Choroid plexus epithelial cell (primary cell): ENCODE results near the gene INSIG1.

Experiments used
- DNase-seq: peaks from one replicate; pipeline ENCODE4 v3.0.0-alpha.2; 2010; ENCODE audit warnings: low read depth
- H3K4me3 ChIP-seq: 2 replicates; pipeline ENCODE4 v1.5.1; 2011; ENCODE audit warnings: low read depth, mild to moderate bottlenecking, control low read depth, low read length, moderate library complexity
- TF ChIP-seq, protein P1 (sequence below): conservative IDR thresholded peaks from 2 replicates; pipeline ENCODE4 v1.5.1; 2011; ENCODE audit warnings: low read depth, mild to moderate bottlenecking, control low read depth, inconsistent platforms, low read length, moderate library complexity

Gene INSIG1

DNA sequence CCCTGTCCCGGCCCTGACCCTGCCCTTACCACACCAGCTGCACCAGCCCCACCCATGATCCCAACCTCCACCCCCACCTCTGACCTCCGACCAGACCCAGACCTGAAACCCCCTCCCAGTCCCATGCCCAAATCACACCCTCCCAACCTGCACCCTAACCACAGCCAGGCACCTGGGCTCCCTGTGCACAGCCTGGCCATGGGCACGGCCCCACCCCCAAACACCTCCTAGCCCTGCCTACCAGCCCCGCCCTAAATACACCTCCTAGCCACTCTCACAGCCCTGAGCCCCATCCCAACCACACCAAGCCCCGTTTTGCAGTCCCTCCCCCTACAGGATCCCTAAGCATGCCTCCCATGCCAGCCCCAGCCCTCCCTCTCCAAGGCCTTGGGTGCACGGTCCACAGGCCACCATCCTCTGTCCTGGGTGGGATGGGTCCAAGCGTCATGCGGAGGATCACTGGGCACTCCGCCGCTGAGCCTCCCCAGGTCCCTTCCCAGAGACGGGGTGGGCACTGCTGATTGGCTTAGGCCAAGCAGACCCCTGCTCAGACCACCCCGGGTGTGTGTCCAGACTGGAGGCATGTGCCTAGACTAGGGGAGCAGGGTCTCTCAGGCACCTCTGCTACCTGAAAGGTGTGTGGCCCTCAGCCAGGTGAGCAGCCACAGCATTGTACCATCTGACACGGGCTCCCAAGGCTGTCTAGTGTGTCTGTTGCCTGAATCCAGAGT, 30.1 kb downstream of the INSIG1 start:
- no peak overlapping the region for H3K4me3 ChIP-seq
- no peak for DNase-seq
- TF ChIP-seq, protein P1, sequence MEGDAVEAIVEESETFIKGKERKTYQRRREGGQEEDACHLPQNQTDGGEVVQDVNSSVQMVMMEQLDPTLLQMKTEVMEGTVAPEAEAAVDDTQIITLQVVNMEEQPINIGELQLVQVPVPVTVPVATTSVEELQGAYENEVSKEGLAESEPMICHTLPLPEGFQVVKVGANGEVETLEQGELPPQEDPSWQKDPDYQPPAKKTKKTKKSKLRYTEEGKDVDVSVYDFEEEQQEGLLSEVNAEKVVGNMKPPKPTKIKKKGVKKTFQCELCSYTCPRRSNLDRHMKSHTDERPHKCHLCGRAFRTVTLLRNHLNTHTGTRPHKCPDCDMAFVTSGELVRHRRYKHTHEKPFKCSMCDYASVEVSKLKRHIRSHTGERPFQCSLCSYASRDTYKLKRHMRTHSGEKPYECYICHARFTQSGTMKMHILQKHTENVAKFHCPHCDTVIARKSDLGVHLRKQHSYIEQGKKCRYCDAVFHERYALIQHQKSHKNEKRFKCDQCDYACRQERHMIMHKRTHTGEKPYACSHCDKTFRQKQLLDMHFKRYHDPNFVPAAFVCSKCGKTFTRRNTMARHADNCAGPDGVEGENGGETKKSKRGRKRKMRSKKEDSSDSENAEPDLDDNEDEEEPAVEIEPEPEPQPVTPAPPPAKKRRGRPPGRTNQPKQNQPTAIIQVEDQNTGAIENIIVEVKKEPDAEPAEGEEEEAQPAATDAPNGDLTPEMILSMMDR: no peak

DNA sequence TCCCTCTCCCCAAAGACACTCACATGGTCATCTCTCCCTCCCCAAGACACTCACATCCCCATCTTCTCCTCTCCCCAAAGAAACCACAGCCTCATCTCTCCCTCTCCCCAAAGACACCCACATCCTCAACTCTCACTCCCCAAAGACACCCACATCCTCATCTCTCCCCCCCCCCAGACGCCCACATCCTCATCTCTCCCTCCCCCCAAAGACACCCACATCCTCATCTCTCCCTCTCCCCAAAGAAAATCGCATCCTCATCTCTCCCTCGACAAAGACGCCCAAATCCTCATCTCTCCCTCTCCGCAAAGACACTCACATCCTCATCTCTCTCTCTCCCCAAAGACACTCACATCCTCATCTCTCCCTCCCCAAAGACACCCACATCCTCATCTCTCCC, 31.5 kb downstream of the INSIG1 start:
- H3K4me3 ChIP-seq: no peak overlapping the region
- DNase-seq: no peak
- TF ChIP-seq, protein P1: no peak

DNA sequence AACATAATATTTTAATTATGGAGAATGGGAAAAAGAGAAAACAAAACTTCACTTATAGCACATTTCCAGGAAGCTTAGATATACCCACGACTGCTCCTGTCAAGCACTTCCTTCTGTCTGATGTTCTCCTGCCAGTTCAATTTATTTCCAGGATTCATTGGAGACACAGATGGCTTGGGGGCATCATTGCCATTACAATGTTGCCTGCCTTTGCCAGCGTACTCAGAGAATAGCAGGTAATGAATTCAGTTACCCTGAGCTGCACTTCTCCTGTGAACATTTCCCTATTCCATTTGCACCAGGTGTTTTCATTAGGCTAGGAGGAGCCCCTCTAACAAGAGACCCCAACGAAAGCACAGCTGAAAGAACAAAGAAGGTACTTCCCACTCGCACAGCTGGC, 33.7 kb downstream of the INSIG1 start:
- no peak overlapping the region for H3K4me3 ChIP-seq
- DNase-seq: no peak
- TF ChIP-seq, protein P1: no peak

DNA sequence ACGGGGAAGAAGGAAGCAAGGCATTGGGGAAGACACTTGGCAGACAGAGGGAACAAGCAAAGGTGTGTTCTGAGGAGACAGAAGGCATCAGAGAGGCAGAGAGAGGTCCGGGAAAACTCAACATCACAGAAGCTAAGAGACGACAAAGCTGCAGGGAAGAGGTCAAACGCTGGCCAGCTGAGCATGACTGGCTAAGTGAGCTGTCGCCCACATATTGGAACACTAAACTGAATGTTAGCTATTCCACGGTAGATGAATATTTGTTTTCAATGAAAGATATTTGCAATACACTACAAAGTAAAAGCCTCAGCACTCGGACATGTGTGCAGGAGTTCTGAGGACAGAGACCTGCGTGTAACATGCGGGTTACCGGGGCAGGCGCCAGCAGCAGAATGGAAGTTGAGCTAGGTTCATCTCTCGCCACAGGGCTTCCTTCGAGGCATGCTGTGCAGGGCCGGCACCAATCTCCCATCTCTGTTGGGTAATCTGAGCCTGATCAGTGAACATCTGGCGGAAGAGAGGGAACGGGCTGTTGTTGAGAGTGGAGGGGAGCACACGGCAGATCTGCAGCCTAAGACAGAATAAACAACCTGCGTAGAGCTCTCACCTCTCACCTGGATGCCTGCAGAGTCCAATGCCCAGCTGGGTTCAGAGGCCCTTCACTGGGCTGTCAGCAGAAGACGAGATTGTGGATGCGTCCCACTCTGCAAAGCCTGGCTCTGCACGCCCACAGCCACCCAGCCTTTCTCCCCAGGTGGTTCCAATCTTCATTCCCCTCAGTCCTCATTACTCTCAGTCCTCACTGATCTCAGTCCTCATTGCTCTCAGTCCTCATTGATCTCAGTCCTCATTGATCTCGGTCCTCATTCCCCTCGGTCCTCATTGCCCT, 35.9 kb downstream of the INSIG1 start:
- H3K4me3 ChIP-seq: no peak overlapping the region
- TF ChIP-seq, protein P1: no peak
- DNase-seq: no peak

DNA sequence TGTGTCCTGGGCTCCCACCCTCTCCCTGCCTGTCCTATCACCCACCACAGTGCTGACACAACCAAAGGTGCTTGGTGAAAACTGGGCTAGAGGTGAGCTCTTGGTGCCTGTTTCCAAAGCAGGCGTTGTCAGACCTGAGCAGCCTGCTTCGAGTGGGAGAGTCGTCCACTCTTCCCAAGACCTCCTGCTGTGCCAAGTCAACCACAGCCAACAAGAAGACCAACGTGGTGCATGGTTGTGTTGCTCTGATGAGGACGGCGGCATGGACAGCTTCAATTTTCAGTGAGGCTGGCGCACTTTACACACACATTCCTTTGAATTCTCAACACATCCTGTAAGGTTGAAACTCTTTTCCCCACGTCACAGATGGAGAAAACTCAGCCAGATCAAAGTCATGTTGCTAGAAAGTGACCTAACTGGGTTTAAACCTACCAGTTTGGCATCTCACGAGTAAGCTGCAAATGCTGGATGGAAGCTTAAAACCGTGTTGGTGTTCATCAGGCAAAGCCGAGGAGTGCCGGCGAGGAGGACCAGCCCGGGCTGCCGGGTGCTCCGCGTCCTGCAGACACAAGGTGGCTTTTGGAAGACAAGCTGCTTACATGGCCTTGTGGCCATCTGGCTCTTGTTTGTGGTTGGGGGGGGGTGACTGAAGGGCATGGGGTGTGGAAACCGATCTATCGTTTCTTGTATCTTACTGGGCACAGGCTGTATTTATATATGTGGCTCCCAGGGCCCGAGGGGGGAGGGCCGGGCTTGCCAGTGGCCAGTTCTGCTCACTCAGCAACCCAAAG, 39.3 kb downstream of the INSIG1 start:
- TF ChIP-seq, protein P1: no peak
- no peak overlapping the region for H3K4me3 ChIP-seq
- DNase-seq: no peak

DNA sequence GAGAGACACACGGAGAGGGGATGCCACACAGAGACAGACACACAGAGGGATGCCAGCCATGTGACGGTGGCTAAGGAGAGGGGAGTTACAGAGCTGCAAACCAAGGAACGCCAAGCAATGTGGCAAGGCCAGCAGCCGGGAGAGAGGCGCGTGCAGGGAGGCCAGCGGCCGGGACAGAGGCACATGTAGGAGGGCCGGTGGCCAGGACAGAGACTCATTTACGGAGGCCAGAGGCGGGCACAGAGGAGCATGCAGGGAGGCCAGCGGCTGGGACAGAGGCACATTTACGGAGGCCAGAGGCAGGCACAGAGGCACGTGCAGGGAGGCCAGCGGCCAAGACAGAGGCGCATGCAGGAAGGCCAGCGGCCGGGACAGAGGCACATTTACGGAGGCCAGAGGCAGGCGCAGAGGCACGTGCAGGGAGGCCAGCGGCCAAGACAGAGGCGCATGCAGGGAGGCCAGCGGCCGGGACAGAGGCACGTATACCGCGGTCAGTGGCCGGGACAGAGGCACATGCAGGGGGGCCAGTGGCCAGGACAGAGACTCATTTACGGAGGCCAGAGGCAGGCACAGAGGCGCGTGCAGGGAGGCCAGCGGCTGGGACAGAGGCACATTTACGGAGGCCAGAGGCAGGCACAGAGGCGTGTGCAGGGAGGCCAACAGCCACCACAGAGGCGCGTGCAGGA, 40.4 kb downstream of the INSIG1 start:
- TF ChIP-seq, protein P1: no peak
- no peak overlapping the region for H3K4me3 ChIP-seq
- no peak for DNase-seq
